CD4-positive, alpha-beta T cell treated with Interferon alpha-2 for 1 hour (primary cell): ENCODE data around the gene CFDP1.
"Not testable (repeated sequence)": the region's sequence is repeated elsewhere in the genome, so short reads cannot be mapped to it uniquely, and the experiment has no call there.

ENCODE experiments used
- DNase-seq, 2 donors: peaks; one replicate each; pipeline ENCODE4 v3.0.0-alpha.2; 2020 to 2022

The CFDP1 gene

GRCh38 chr16:75288596-75289120 lies 144.6 kb downstream of the CFDP1 start:
- peak; percentile 62 to 71 for DNase-seq

GRCh38 chr16:75288181-75288580 lies 145.1 kb downstream of the CFDP1 start:
- DNase-seq = no peak

- no peak for DNase-seq
These were observed 145.6 kb downstream of the CFDP1 start for GRCh38 chr16:75287708-75288107.

- DNase-seq = no peak
These were observed 146.9 kb downstream of the CFDP1 start for GRCh38 chr16:75286389-75286788.

- DNase-seq = no peak
These were observed 150.6 kb downstream of the CFDP1 start for GRCh38 chr16:75282466-75283281.

GRCh38 chr16:75281826-75282225 lies 151.5 kb downstream of the CFDP1 start:
- no peak for DNase-seq

GRCh38 chr16:75281009-75281408 lies 152.3 kb downstream of the CFDP1 start:
- not testable (repeated sequence) for DNase-seq

- DNase-seq = no peak
These were observed 152.9 kb downstream of the CFDP1 start for GRCh38 chr16:75280331-75280804.

GRCh38 chr16:75279305-75279704 lies 154.0 kb downstream of the CFDP1 start:
- DNase-seq = no peak

GRCh38 chr16:75273054-75273925 lies 160.0 kb downstream of the CFDP1 start:
- DNase-seq = no peak

- not testable (repeated sequence) for DNase-seq
These were observed 160.7 kb downstream of the CFDP1 start for GRCh38 chr16:75272629-75273028.

- no peak for DNase-seq
These were observed 161.2 kb downstream of the CFDP1 start for GRCh38 chr16:75272097-75272551.

GRCh38 chr16:75271441-75272096 lies 161.7 kb downstream of the CFDP1 start:
- DNase-seq = no peak

- DNase-seq = not testable (repeated sequence)
These were observed 163.9 kb downstream of the CFDP1 start for GRCh38 chr16:75269358-75269757.

GRCh38 chr16:75267631-75268264 lies 165.6 kb downstream of the CFDP1 start:
- DNase-seq = no peak

- DNase-seq = no peak
These were observed 166.3 kb downstream of the CFDP1 start for GRCh38 chr16:75266738-75267630.

GRCh38 chr16:75265911-75266701 lies 167.2 kb downstream of the CFDP1 start:
- no peak for DNase-seq

GRCh38 chr16:75264999-75265910 lies 168.0 kb downstream of the CFDP1 start:
- DNase-seq = no peak

GRCh38 chr16:75264457-75264998 lies 168.8 kb downstream of the CFDP1 start:
- DNase-seq = no peak
